Calu3 (cell line): Measurements from ENCODE around the gene TM4SF5. TPM values are rescaled to one million over a fixed set of nuclear protein-coding genes. Genes with fewer than 3 reads are reported as not detected.

ENCODE experiments used
- BruUV-seq: library from RNA; stranded (reverse); fragments of 400-500 nt; replicated peaks from 2 replicates; lab custom pipeline; 2021; lab: Mats Ljungman, UMichigan
- CTCF ChIA-PET: fragments of 300-600 bp; sonication (Branson Sonifier 250); formaldehyde crosslinking; loops from one replicate; lab custom pipeline; 2022; ENCODE audit warnings: antibody characterized with exemption; lab: Charles Lee
- DNase-seq: peaks from one replicate; pipeline ENCODE4 v3.0.0; 2022
- H3K27ac Mint-ChIP-seq: one replicate; pipeline ENCODE4 v1.8.0; 2022; ENCODE audit warnings: mixed read lengths; ENCODE audit not compliant: unreplicated experiment
- H3K27me3 Mint-ChIP-seq: one replicate; pipeline ENCODE4 v1.8.0; 2022; ENCODE audit warnings: mixed read lengths; ENCODE audit not compliant: unreplicated experiment
- H3K36me3 Mint-ChIP-seq: one replicate; pipeline ENCODE4 v1.8.0; 2022; ENCODE audit warnings: mild to moderate bottlenecking, moderate library complexity, mixed read lengths; ENCODE audit not compliant: insufficient read depth, unreplicated experiment
- H3K4me1 Mint-ChIP-seq: one replicate; pipeline ENCODE4 v1.8.0; 2022; ENCODE audit warnings: mild to moderate bottlenecking, low read depth, mixed read lengths; ENCODE audit not compliant: unreplicated experiment
- H3K4me3 Mint-ChIP-seq: one replicate; pipeline ENCODE4 v1.8.0; 2022; ENCODE audit warnings: mild to moderate bottlenecking, low read depth, moderate library complexity, mixed read lengths; ENCODE audit not compliant: unreplicated experiment
- H3K9me3 Mint-ChIP-seq: one replicate; pipeline ENCODE4 v1.8.0; 2022; ENCODE audit warnings: low read depth, mixed read lengths; ENCODE audit not compliant: unreplicated experiment
- intact Hi-C: fragments of 100-400 bp; cut with micrococcal nuclease; formaldehyde crosslinking; loops from one replicate; pipeline ENCODE4 v1.10.0; 2022; ENCODE audit not compliant: unreplicated experiment
- total RNA-seq: library from RNA; stranded (reverse); gene quantifications from 2 replicates; pipeline ENCODE4 v1.2.3, GENCODE V29; 2022
- TF ChIP-seq, protein P1 (sequence below): fragments of 200-600 bp; IDR thresholded peaks from one replicate; pipeline ENCODE4 v1.8.0; 2022; ENCODE audit warnings: antibody characterized with exemption; ENCODE audit not compliant: unreplicated experiment

TM4SF5 gene
- total RNA-seq, 1 experiment from 2014 or later = 0.54 TPM

DNA sequence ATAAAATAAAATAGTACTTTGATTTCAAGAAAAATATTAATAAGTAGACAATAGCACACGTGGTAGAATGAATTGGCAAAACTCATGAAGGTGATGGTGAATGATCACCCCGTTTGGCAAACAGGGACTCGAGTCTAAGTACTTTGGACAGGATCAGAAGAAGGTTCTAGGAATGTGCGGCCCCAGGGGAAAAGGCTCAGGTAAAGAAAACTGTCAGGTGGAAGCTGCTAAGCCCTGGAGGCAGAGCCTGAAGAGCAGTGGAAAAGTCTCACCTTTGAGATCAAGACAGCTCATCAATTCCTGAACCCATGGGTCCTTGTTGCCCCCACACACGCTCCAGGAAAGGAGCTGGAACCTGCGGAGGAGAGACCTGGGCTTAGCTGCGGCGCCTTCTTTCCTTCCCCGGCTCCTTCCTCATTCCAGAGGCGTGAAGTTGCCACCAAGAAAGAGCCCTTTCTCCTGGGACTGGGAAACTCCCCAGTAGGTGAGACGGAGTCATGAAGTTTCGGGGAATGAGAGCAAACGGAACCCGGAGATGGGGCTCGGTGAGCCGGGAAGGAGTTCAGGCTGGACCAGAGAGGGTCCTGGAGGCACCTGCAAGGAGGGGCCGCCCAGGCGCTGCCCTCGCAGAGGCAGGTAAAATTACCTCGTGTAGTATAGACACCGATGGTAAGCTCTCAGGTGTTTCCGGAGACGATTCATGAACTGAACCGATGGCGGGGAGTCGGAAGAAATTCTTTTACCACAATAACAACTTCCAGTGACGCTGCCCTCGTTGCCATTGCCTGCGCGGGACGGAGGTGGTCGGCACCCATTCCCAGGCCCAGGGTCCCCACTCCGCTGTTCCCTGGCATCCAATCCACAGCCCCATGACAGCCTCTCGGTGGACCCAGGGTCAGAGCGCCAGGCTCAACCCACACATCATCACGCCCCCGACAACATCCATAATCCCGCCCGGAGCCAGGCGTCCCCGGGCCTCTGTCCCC, 33.3 kb upstream of the TM4SF5 start:
- Mint-ChIP-seq H3K27ac (peak overlapping the region; percentile 82), H3K4me1 (peaks cover 8% of the 10 kb centered on the region), H3K4me3 (peak overlapping the region; percentile 77), H3K27me3 (no peaks in the 10 kb centered on the region), H3K9me3 (no peaks in the 10 kb centered on the region), H3K36me3 (peaks cover 50% of the 10 kb centered on the region)
- TSS peak; percentile 76 for BruUV-seq
- TF ChIP-seq, protein P1, sequence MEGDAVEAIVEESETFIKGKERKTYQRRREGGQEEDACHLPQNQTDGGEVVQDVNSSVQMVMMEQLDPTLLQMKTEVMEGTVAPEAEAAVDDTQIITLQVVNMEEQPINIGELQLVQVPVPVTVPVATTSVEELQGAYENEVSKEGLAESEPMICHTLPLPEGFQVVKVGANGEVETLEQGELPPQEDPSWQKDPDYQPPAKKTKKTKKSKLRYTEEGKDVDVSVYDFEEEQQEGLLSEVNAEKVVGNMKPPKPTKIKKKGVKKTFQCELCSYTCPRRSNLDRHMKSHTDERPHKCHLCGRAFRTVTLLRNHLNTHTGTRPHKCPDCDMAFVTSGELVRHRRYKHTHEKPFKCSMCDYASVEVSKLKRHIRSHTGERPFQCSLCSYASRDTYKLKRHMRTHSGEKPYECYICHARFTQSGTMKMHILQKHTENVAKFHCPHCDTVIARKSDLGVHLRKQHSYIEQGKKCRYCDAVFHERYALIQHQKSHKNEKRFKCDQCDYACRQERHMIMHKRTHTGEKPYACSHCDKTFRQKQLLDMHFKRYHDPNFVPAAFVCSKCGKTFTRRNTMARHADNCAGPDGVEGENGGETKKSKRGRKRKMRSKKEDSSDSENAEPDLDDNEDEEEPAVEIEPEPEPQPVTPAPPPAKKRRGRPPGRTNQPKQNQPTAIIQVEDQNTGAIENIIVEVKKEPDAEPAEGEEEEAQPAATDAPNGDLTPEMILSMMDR = no peak
- intact Hi-C loops = loop anchor here (10.0 kb wide), 1 partner anchor 146 kb away; no protein-coding TSS in a partner anchor
- DNase-seq = peak; percentile 65
- CTCF ChIA-PET = interaction anchor here (1.0 to 2.0 kb wide), 2 partner anchors 52 to 58 kb away, joined by 3 to 11 read pairs; partner anchors contain the start of gene PSMB6

DNA sequence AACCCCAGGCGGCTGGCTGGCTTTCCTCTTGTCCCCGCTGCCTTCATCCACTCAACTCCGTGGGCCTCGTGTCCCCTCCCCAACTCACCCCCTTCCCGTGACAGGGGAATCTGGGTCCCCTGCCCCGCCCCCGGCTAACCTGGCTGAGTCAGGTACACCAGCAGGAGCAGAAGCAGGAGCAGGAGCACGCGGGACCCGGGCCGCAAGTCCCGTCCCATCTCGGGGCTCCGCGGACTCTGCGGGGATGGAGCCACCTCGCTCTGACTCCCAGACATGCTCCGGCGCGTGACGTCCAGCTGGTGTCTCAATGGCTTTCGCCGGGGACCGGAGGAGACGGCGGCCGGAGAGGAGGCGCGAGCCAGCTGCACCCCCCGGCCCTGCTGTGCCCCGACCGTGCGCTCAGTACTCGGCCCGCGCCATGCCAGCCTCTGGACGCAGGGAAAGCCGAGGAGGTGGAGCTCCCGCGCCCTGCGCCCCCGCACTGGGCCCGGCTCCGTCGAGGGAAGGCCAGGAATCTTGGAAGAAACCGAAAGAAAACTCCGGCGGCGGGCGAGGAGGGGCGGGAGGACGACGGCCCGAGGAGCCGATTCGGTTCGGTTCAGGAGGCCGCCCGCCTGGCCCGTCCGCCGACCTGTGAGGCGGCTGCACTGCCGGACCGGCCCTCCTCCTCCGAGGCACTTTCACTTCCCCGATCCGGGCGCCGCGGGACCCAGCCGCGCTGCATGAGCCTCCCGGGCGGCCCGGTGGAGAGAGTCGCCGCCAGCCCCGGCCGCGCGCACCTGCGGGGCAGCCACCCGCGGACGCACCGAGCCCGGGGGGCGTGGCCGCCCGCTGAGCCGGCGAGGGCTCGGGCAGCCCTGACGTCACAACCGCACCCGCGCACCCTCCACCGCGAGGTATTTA, 32.3 kb upstream of the TM4SF5 start, which contains the start of the genes CXCL16 and ZMYND15:
CXCL16 (minus strand) TSS at position 807 of the 903 bp plus-strand sequence; CDS start at position 218, 589 bp downstream.
ZMYND15 (plus strand) TSS at position 712 of the 903 bp plus-strand sequence. CDS start 716 bp downstream, outside the sequence.
- peak; percentile 65 for DNase-seq
- Mint-ChIP-seq H3K4me1 (peaks cover 8% of the 10 kb centered on the region), H3K4me3 (peak within 1 kb of the TSS; percentile 77), H3K27me3 (no peaks in the 10 kb centered on the region), H3K36me3 (peaks cover 47% of the 10 kb centered on the region), H3K27ac (peak within 1 kb of the TSS; percentile 82), H3K9me3 (no peaks in the 10 kb centered on the region)
- TF ChIP-seq, protein P1 = no peak
- no TSS peak for BruUV-seq
- CTCF ChIA-PET = interaction anchor here (1.0 to 2.0 kb wide), 2 partner anchors 51 to 57 kb away, joined by 3 to 11 read pairs; partner anchors contain the start of gene PSMB6
- intact Hi-C loops = loop anchor here (10.0 kb wide), 1 partner anchor 145 kb away; no protein-coding TSS in a partner anchor

DNA sequence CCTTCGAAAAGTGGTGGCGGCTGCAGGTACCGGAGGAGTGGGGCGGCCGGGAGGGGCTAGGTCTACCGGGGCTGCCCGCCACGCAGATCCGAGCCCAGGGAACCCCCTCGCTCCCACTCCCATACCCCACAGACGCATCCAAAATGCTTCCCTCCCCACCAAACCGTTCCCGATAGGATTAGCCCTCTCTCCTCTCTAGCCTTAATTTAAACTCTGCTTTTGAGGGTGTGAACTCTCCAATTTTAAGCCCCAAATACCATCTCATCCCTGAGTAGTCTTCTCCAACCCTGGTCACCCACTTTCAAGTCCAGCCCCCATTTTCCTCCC, 31.7 kb upstream of the TM4SF5 start:
- peaks cover 8% of the 10 kb centered on the region for H3K4me1 Mint-ChIP-seq

More for the DNA sequence above, 31.7 kb upstream of the TM4SF5 start:
- DNase-seq = no peak
- CTCF ChIA-PET = no interaction called here
- TF ChIP-seq, protein P1 = no peak
- intact Hi-C loops = no loop called here
- no TSS peak for BruUV-seq
- H3K36me3 Mint-ChIP-seq = peaks cover 46% of the 10 kb centered on the region
- peak overlapping the region; percentile 77 for H3K4me3 Mint-ChIP-seq
- H3K9me3 Mint-ChIP-seq = no peaks in the 10 kb centered on the region
- H3K27ac Mint-ChIP-seq = peak overlapping the region; percentile 78
- no peaks in the 10 kb centered on the region for H3K27me3 Mint-ChIP-seq
